GM21390 (cell line): ENCODE data around the gene NANOS3.

Source experiments
- ATAC-seq: cut with Tn5 transposase; IDR thresholded peaks from one replicate; pipeline ENCODE4 v1.9.1; 2021; ENCODE audit not compliant: unreplicated experiment

NANOS3 gene

DNA sequence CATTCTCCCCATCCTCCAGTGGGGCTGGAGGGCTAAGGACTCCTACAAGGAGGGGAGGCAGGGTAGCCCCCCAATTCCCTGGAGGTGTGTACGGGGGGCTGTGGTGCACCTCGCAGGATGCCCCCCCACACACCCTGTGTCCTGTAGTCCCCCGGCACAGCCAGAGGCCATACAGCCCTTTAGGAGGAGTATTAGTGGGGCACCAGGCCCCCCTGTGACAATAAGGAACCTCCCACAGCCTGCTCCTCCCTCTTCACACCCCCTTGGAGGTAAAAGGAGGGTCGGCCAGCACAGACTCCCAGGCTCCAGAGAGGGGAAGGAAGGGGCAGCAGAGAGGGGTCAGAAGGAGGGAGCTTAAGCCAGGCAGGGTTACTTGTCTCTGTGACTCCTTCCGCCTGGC, at the start of gene NANOS3:
TSS of gene NANOS3 (plus strand) at position 301 of the 400 bp plus-strand sequence. CDS start 115 bp downstream, outside the sequence.
- ATAC-seq = no peak

- no peak for ATAC-seq
These were observed 49.3 kb upstream of the NANOS3 start for GRCh38 chr19:13827656-13828055.

- no peak for ATAC-seq
These were observed 46.7 kb upstream of the NANOS3 start for GRCh38 chr19:13830114-13830740.

GRCh38 chr19:13830741-13831536, 46.0 kb upstream of the NANOS3 start:
- ATAC-seq = no peak

GRCh38 chr19:13831537-13832467, 45.1 kb upstream of the NANOS3 start:
- ATAC-seq = no peak

DNA sequence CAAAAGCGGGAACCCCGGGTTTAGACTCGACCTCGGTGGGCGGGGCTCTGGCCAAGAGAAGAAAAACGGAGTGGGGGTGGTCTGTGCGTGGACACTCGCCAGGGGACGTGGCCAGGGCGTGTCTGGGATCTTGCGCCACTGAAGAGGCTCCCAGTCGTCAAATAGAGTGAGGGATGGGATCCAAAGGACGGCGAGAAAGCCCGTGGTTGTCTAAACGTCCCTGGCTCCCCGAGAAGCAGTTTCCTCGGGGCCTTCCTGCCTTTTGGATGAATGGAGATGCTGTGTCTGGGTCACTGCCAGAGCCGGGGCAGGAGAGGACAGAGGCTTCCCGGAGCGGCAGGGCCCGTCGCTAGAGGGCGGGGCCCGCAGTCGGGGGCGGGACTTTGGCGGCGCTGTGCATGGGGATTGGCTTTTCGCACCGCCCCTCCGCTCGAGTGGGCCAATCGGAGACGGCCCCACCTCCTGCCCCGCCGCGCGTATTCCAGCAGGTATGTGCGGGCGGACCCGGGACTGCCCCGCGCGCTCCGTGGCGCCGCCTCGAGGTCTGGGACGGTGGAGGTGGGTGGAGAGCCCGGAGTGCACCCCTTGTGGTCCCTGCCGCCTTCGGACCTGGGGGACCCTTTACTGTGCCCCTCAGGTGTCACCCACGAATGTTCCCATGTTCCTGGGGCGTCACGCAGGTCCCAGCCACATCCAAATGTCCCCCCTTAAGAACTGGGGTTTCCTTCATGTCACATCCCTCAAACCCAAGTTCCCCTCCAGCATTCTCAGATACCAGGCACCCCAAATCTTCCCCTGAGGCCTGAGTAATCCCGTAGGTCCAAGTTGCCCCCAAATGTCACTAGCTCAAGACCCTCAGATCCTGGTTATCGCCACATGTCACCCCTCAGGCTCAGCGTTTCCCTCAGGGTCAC, 43.3 kb upstream of the NANOS3 start:
- peak; percentile 70 for ATAC-seq

DNA sequence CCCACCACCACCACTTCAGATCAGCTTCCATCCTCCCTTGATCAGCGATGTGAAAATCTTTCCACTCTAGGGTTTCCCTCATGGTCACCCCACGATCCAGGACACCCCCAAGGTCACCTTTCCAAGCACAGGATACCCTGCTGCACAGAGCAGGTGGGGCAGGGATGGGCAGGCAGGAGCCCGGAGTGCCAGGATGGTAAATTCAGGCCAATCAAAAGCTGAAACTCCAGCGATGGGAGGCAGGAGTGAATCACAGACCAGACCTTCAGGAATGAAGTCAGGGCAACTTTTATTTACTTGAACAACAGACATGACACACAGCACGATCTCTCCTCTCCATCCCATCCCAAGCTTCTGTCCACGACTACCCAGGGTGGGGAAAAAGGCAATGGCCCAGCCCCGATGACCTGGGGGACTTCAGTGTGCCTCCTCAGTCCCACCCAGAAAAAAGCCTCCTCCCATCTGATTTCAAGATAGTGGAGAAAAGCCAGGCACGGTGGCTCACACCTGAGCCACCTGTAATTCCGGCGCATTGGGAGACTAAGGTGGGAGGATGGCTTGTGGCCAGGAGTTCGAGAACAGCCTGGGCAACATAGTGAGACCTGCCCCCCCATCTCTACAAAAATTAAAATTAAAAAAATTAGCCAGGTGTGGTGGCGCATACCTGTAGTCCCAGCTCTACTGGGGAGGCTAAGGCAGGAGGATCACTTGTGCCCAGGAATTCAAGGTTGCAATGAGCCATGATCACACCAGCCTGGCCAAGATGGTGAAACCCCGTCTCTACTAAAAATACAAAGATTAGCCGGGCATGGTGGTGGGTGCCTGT, 42.5 kb upstream of the NANOS3 start:
- ATAC-seq = no peak

DNA sequence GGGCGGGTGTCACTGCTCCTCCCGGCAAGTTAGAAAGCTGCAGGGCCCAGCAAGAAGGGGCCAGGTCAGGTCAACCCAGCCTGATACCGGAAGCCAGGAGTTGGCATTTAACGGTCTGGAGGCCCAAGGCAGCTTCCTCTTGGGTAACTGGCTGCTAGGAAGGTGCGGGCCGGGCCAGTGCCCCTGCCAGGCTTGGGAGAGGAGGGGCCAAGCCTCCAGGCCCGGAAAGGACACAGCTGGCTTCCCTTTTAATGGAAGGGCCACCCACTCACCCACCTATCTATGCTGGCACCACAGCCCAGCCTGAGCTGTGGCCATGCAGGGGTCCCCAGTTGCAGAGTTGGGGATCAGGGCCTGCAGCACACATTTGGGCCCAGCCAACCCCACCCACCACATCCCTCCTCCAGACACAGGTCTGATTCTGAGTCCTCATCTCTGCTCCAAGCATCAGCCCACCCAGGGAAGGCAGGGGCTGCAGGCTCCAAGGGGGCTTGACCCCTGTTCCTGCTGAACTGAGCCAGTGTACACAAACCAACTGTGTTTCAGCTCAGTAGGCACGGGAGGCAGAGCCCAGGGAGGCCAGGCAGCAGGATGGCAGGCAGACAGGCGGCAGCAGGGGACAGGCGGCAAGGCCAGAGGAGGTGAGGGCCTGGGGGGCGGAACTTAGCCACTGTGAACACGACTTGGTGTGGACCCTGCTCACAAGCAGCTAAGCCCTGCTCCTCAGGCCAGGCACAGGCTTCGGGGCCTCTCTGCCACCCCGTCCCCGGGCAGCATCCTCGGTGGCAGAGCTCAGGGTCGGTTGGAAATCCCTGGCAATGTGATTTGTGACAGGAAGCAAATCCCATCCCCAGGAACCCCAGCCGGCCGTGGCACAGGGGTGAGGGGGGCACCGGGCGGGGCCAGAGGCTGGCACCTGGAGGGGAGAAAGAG, 40.9 kb upstream of the NANOS3 start:
- no peak for ATAC-seq

DNA sequence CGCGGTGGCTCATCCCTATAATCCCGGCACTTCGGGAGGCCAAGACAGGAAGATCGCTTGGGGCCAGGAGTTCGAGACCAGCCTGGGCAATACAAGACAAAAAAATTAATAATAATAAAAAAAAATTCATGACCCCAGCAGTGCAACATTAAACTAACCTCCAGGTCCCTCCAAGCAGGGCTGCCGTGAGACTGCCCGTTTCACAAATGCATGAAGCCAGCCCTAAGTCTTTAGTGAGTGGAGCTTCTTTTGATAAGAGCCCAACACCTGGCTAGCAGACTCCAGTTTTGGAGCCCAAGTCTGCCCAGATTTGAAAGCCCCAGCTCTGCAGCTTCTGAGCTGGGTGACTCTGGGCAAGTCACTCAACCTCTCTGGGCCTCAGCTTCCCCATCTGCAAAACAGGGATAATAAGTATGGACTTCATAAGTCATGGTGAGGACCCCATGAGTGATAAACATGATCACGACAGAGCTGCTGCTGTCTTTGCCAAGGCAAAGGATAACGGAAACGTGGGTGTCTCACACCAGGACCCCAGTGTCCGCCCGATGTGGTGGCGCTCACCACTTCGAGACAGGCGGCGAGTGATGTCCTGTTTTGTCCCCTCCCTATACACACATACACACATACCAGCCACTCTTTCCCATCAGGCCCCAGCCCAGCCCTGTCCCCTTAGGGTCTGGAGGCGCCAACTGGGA, 38.4 kb upstream of the NANOS3 start:
- no peak for ATAC-seq

- ATAC-seq = no peak
These were observed 37.6 kb upstream of the NANOS3 start for GRCh38 chr19:13839130-13839937.

GRCh38 chr19:13839938-13840304, 37.0 kb upstream of the NANOS3 start:
- ATAC-seq = no peak

DNA sequence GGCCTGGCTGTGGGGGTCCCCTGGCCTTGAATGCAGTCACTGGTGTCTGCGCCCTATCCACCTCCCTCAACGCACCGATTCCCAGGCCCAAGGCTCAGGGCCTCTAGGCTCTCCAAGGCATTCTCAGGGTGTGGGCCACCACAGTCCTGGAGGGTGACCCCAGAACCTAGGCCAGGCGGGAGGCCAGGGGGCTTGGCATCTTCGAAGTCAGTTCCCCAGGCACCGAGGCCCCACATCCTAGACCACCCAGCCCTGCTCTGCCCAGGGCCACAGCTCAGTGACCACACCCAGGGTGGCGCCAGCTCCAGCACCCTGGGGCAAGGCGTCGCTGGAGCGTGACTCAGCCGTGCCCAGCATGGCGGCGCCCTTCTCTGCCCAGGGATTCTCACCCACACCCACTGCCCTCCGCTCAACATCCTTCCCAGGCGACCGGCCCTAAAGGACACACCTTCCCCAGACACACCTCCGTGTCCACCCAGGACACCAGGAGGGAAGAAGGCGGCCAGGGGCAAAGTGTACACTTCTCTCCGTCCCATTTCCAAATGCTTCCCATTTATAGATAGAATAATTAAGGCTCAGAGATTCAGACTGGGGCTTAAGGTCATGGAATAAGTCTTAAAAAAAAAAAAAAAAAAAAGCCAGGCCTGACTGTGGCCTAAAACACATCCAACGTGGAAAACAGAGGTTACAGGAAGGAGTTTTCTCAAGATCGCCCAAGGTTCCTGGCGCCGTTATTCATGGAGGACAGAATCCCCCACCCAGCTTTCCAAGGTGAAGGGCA, 36.4 kb upstream of the NANOS3 start:
- ATAC-seq = no peak

- no peak for ATAC-seq
These were observed 35.6 kb upstream of the NANOS3 start for GRCh38 chr19:13841086-13841961.

DNA sequence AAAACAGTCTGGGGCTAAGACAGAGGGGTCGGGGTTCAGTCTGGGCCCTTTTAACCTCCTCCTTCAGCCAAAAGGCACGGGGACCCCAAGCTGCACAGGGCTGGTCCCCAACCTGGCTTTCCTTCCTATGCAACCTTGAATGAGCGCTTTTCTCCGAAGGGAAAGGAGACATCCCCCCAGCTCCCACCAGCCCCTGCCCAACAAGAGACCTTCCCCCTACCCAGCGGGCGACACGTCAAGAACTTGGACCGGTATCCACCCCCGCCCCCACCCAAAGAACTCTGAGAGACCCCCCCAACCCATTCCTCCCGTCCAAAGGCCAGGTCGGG, 35.0 kb upstream of the NANOS3 start:
- ATAC-seq = no peak

DNA sequence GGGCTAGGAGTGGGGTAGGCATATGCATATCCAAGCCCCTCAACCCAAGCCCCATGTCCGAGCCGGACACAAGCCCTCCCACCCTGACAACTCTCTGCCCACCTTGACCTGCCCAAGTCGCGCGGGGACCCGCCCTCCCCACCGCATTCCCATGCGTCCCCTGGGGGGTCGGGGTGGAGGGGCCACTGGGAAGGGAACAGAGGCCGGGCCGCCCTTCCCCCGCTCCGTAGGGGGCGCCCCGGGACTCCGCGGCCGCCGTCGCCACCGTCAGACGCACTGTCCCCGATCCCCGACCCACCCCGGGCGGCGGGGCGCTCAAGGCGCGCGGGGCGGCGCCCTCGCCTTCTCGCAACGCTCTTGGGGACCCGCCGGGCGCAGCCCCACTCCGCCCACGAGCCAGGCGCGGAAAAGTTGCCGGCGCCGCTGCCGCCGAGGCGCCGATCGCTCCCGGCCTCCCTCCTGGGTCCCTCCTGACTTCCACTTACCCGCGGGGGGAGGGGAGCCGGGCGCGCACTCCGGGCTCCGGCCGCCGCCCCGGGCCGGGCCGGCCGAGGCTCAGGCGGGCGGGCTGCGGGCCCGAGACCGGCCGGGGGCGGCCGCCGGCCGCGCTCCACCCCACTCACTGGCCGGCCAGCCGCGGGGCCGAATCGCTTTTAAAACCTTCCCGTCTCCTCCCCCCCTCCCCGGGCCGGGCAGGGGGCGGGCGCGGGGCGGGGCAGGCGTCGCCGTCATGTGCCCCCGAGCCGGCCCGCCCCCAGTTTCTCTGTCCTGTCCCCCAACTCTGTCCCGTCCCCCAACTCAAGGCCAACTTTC, 34.4 kb upstream of the NANOS3 start:
- ATAC-seq = no peak
